DMS79 (cell line): Measurements from ENCODE around the gene SDR9C7.

Source experiments
- DNase-seq: peaks from one replicate; lab custom pipeline; 2025; lab: John Stamatoyannopoulos, UW

SDR9C7 gene

GRCh38 chr12:56873382-56873781 lies 60.8 kb downstream of the SDR9C7 start:
- no peak for DNase-seq
